RWPE1 (cell line): ENCODE results near the gene XXYLT1.

Experiments used
- CTCF ChIA-PET: fragments of 350-600 bp; sonication (Branson Sonifier 250); formaldehyde crosslinking; extraction: SDS; loops from one replicate; lab custom pipeline; 2021; lab: Yijun Ruan, JAX
- POLR2A ChIA-PET: fragments of 400-600 bp; formaldehyde crosslinking; extraction: SDS; loops from one replicate; lab custom pipeline; 2020; ENCODE audit warnings: antibody characterized with exemption; ENCODE audit not compliant: low non-redundant PET; lab: Yijun Ruan, JAX
- DNase-seq: peaks from one replicate; pipeline ENCODE4 v3.0.0; 2012; ENCODE audit warnings: low spot score
- H3K27ac ChIP-seq: fragments of 450-650 bp; 2 replicates; pipeline ENCODE4 v1.5.1; 2017
- TF ChIP-seq, protein P1 (sequence below): fragments of 450-650 bp; conservative IDR thresholded peaks from 2 replicates; pipeline ENCODE4 v1.5.1; 2017; ENCODE audit warnings: low read depth, mild to moderate bottlenecking

The XXYLT1 gene

DNA sequence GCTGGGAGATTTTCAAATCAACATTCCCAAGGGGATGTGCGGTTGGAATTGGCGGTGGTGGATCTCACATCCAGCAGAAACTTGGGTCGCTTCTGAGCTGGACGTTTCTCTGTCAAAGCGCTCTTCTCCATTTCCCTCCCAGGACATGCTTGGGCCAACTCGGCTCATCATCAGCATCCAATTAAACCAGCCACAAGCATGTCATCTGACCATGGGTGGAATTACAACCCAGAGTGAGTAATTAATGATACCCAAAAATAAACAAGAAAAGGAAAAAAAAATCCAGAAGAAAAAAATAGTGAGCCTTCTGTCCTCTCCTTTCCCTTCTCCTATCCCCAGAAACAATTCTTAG lies 111.2 kb downstream of the XXYLT1 start:
- POLR2A ChIA-PET = no interaction called here
- CTCF ChIA-PET = no interaction called here

DNA sequence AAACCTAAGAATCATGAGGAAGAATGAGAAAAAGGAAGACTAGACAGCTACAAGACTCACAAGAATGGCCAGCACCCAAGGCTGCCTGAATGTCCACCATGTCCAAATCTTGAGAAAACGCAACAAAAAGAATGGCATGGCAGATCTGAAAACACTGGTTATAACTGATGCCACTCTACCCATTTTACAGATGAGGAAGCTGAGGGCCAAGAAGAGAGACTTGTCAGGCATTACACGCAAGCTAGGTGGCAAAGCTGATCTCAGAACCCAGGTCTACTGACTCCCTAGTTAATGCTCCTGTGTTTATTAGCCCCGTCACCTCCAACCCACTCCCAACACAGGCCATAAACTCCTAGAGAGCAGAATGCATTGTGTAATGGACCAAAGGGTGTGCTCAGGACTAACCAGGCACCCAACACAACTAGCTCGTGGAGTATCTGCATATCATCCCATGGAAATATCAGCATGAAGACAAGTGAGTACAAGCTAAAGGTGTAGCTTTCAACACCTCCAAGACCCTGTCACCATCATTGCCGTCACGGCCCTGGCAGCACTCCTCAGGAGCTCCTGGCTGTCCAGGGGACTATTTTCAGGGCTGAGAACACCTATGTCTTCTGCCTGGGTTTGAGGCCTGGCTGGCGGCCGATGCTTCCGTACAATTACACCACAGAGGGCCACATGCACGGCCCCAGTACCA lies 111.7 kb downstream of the XXYLT1 start:
- TF ChIP-seq, protein P1, sequence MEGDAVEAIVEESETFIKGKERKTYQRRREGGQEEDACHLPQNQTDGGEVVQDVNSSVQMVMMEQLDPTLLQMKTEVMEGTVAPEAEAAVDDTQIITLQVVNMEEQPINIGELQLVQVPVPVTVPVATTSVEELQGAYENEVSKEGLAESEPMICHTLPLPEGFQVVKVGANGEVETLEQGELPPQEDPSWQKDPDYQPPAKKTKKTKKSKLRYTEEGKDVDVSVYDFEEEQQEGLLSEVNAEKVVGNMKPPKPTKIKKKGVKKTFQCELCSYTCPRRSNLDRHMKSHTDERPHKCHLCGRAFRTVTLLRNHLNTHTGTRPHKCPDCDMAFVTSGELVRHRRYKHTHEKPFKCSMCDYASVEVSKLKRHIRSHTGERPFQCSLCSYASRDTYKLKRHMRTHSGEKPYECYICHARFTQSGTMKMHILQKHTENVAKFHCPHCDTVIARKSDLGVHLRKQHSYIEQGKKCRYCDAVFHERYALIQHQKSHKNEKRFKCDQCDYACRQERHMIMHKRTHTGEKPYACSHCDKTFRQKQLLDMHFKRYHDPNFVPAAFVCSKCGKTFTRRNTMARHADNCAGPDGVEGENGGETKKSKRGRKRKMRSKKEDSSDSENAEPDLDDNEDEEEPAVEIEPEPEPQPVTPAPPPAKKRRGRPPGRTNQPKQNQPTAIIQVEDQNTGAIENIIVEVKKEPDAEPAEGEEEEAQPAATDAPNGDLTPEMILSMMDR = no peak
- ChIA-PET POLR2A (no interaction called here), CTCF (interaction anchor here (0.6 kb wide), 1 partner anchor 29 kb away, joined by 4 read pairs; no protein-coding TSS in a partner anchor)
- H3K27ac ChIP-seq = no peak overlapping the region
- DNase-seq = no peak

More for the DNA sequence above, 111.2 kb downstream of the XXYLT1 start:
- DNase-seq = no peak
- no peak overlapping the region for H3K27ac ChIP-seq
- TF ChIP-seq, protein P1 = no peak

DNA sequence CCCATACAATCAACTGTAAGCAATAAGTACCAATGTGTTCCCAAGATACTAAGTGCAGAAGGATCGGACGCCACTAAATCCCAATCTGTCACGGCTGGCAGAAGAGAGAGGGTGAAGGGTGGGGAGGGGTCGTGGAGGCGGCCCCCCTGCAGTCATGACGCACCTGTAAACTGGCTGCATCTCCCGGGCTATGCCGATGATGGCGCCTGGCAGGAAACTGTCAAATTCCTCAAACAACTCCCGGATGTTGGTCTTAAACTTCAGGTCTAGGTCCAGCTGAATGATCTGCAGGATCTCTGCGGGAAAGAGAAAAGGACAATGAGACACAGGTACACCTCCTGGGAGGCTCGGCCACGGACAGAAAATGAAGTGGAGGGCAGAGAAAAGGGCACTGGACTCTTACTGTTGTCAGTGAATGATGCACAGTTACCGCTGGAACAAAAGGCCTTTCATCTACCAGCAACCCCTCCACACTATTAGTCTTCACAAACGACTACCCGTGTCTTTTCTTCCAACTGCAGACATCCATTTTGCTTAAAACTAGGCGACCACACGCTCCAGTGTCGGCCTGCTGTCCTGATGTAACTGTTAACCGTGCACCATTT lies 114.6 kb downstream of the XXYLT1 start:
- ChIA-PET CTCF (no interaction called here), POLR2A (no interaction called here)
- DNase-seq = no peak
- H3K27ac ChIP-seq = no peak overlapping the region
- TF ChIP-seq, protein P1 = no peak

DNA sequence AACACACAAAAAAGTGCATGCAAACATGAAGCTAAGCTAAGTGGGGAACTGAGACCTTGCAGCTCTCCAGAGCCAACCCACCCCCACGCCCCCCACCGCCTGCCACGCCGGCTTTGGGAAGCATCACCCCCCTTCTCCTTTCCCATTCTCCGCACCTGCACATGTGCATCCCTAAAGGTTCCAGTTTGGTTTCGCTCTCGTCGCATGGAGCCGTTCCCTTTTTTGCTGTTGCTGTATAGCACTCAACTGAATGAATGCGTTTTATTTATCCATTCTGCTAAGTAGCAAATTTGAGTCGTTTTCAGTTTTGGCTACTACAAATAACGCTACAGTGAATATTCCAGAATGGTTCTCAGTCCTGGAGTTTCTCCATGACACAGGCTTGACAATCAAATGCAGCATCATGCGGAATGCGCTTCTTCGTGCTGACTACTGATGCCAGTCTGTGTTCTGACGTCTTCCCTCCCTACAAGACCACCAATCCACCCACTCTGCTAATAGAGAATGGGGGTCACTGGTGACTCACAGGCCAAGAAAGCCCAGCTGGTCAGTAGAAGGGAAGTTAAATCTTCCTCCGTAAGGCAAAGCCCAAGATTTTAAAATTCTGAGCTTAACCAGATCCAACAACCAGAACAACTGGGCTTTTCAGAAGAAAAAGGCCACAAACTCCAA lies 115.3 kb downstream of the XXYLT1 start:
- TF ChIP-seq, protein P1 = no peak
- ChIA-PET CTCF (interaction anchor here (0.5 to 0.7 kb wide), 2 partner anchors 99 to 228 kb away, joined by 3 to 4 read pairs; no protein-coding TSS in a partner anchor), POLR2A (no interaction called here)
- no peak for DNase-seq
- H3K27ac ChIP-seq = peak overlapping the region; percentile 83

DNA sequence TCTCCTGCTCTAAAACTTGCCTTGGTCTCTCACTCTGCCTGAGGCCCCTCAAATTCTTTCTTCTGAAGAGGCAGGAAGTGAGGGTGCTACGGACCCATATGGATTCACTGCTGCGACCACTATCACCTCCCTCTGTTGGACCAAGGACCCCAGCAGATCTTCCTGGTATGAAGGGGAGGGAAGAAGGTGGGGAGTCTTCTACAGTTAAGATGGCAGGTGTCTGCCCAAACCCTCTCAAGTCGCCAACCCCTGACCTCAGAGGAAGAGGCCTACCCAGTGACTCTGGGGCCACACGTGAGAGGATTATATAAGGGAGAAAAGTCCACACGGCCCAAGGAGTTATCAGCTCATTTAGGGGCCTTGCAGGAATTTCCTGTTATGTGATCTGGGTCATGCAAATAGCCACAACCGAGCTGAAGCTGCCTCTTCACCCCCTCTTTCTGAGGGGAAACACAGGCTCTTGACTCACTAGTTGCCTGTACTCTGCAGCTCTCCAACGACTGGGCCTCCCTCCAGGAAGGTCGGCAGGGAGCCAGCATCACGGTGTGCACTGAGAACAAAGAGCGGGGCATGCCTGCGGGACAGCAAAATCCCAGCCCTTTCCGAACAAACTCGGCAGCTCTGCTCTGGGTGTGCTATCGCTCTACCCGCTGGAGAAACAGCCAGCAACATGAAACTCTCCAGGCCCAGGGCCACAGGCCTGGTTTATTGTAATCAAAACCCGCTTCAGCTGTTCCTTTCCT lies 116.0 kb downstream of the XXYLT1 start:
- ChIA-PET CTCF (interaction anchor here (0.5 to 0.7 kb wide), 2 partner anchors 99 to 228 kb away, joined by 3 to 4 read pairs; no protein-coding TSS in a partner anchor), POLR2A (no interaction called here)
- DNase-seq = peak; percentile 81
- TF ChIP-seq, protein P1 = no peak
- H3K27ac ChIP-seq = peak overlapping the region; percentile 83

DNA sequence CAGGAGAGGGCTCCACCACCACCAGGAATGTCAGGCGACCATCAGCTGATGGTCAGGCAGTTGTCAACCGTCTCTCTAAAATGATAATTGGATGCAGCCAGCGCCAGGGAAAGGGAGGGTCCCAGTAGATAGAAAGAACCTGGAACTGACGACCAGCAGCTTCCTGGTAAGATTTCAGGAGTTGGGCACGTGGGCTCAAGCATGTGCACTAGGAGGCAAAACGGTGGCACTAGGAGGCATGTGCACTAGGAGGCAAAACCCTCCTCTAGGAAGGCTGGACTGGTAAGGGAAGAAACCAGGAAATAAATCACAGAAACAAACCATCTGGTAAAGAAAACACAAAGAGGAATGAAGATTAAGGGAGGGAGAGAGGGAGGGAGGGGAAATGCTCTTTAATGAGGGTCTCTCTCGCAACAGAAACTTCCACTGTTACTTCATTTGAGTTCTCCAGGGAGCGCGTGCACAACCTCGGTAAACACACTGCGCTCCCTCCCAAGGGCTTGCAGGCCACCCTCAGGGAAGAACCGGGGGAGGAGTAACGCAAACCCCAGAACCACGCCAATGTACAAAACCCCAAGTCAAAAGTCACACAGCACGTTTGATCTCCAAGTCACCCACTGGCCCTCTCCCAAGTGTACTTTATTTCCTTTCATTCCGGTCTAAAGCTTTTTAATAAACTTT lies 116.7 kb downstream of the XXYLT1 start:
- ChIA-PET POLR2A (no interaction called here), CTCF (interaction anchor here (0.7 to 1.1 kb wide), 3 partner anchors 41 to 482 kb away, joined by 3 read pairs; partner anchors contain the start of gene LSG1)
- TF ChIP-seq, protein P1 = no peak
- DNase-seq = no peak
- peak overlapping the region; percentile 83 for H3K27ac ChIP-seq
